Activated CD8-positive, alpha-beta T cell treated with anti-CD3 and anti-CD28 coated beads, Interleukin-2, amount 10 ng/mL, durations not matched to agents 7 days and 5 days (primary cell): Measurements from ENCODE around the gene SRBD1. TPM values are rescaled to one million over a fixed set of nuclear protein-coding genes. Genes with fewer than 3 reads are reported as not detected.
A peak's percentile ranks its signal among the peaks of the same experiment; 100 is the strongest.

ENCODE experiments used
- ATAC-seq: fragments of 150-1000 bp; cut with Tn5 transposase; one replicate; pipeline ENCODE4 v1.10.0; 2021; ENCODE audit warnings: moderate library complexity
- CTCF ChIA-PET: fragments of 350-600 bp; sonication (Branson Sonifier 250); formaldehyde crosslinking; loops from one replicate; lab custom pipeline; 2021; ENCODE audit warnings: antibody characterized with exemption; lab: Charles Lee
- POLR2A ChIA-PET: fragments of 350-600 bp; sonication (Branson Sonifier 250); formaldehyde crosslinking; loops from one replicate; lab custom pipeline; 2021; ENCODE audit warnings: antibody characterized with exemption; lab: Charles Lee
- DNase-seq: peaks from one replicate; pipeline ENCODE4 v3.0.0-alpha.2; 2020
- H3K27ac Mint-ChIP-seq: one replicate; pipeline ENCODE4 v1.8.0; 2021; ENCODE audit warnings: mild to moderate bottlenecking, mixed read lengths
- H3K27me3 Mint-ChIP-seq: one replicate; pipeline ENCODE4 v1.8.0; 2021; ENCODE audit warnings: low read depth, mixed read lengths
- H3K36me3 Mint-ChIP-seq: one replicate; pipeline ENCODE4 v1.8.0; 2021; ENCODE audit warnings: low read depth, mixed read lengths
- H3K4me1 Mint-ChIP-seq: one replicate; pipeline ENCODE4 v1.8.0; 2021; ENCODE audit warnings: low read depth, mixed read lengths
- H3K4me3 Mint-ChIP-seq: one replicate; pipeline ENCODE4 v1.8.0; 2021; ENCODE audit warnings: mild to moderate bottlenecking, mixed read lengths
- H3K9me3 Mint-ChIP-seq: one replicate; pipeline ENCODE4 v1.8.0; 2022; ENCODE audit warnings: mixed read lengths; ENCODE audit not compliant: insufficient read depth
- total RNA-seq, 2 experiments: library from RNA; stranded (reverse); gene quantifications; one replicate each; pipeline ENCODE4 v1.2.3, GENCODE V29; 2021

Gene SRBD1
- 10 to 100 TPM; 19.2 to 22.7 TPM for total RNA-seq

GRCh38 chr2:45611020-45611859 lies at the start of gene SRBD1:
Gene SRBD1, minus strand, starts transcription at chr2:45611267. Its CDS starts 5,826 bp downstream, at chr2:45605441.
- H3K36me3 Mint-ChIP-seq = peaks cover 4% of the 10 kb centered on the region
- no peaks in the 10 kb centered on the region for H3K27me3 Mint-ChIP-seq
- H3K4me1 Mint-ChIP-seq = peaks cover 23% of the 10 kb centered on the region
- DNase-seq (peak; percentile 93), ATAC-seq (peak; percentile 94)
- peak within 1 kb of the TSS; percentile 97 for H3K4me3 Mint-ChIP-seq
- ChIA-PET POLR2A (interaction anchor here (0.7 to 1.1 kb wide), 3 partner anchors 12 to 39 kb away, joined by 3 read pairs; no protein-coding TSS in a partner anchor), CTCF (interaction anchor here (0.7 to 3.5 kb wide), 6 partner anchors 18 to 629 kb away, joined by 3 to 12 read pairs (median 4); no protein-coding TSS in a partner anchor)
- no peaks in the 10 kb centered on the region for H3K9me3 Mint-ChIP-seq
- H3K27ac Mint-ChIP-seq = peak within 1 kb of the TSS; percentile 95

- Mint-ChIP-seq H3K9me3 (no peaks in the 10 kb centered on the region), H3K4me3 (no peak overlapping the region), H3K4me1 (peaks cover 25% of the 10 kb centered on the region), H3K27me3 (peaks cover 8% of the 10 kb centered on the region), H3K36me3 (peaks cover 6% of the 10 kb centered on the region), H3K27ac (no peak overlapping the region)
- ChIA-PET CTCF (interaction anchor here (0.8 to 1.1 kb wide), 3 partner anchors 12 to 261 kb away, joined by 3 to 6 read pairs (median 3); no protein-coding TSS in a partner anchor), POLR2A (no interaction called here)
- ATAC-seq (no peak), DNase-seq (no peak)
Observed at GRCh38 chr2:45654250-45654649, 43.2 kb upstream of the SRBD1 start.

GRCh38 chr2:45653122-45653913 lies 42.3 kb upstream of the SRBD1 start:
- peak overlapping the region; percentile 71 for H3K4me3 Mint-ChIP-seq
- DNase-seq = no peak
- ATAC-seq = no peak
- peaks cover 8% of the 10 kb centered on the region for H3K27me3 Mint-ChIP-seq
- H3K36me3 Mint-ChIP-seq = peaks cover 4% of the 10 kb centered on the region
- no peak overlapping the region for H3K27ac Mint-ChIP-seq
- POLR2A ChIA-PET = interaction anchor here (1.5 kb wide), 1 partner anchor 9 kb away, joined by 4 read pairs; no protein-coding TSS in a partner anchor
- no peaks in the 10 kb centered on the region for H3K9me3 Mint-ChIP-seq
- peaks cover 25% of the 10 kb centered on the region for H3K4me1 Mint-ChIP-seq
- CTCF ChIA-PET = interaction anchor here (0.8 to 1.6 kb wide), 4 partner anchors 9 to 262 kb away, joined by 3 to 8 read pairs (median 4); no protein-coding TSS in a partner anchor

GRCh38 chr2:45652090-45653031 lies 41.3 kb upstream of the SRBD1 start:
- peak overlapping the region; percentile 71 for H3K4me3 Mint-ChIP-seq
- DNase-seq = peak; percentile 44
- no peak for ATAC-seq
- CTCF ChIA-PET = interaction anchor here (1.3 to 1.6 kb wide), 4 partner anchors 8 to 128 kb away, joined by 3 to 8 read pairs (median 6); no protein-coding TSS in a partner anchor
- H3K36me3 Mint-ChIP-seq = peaks cover 4% of the 10 kb centered on the region
- peaks cover 8% of the 10 kb centered on the region for H3K27me3 Mint-ChIP-seq
- H3K9me3 Mint-ChIP-seq = no peaks in the 10 kb centered on the region
- POLR2A ChIA-PET = interaction anchor here (0.6 to 1.5 kb wide), 2 partner anchors 10 to 16 kb away, joined by 3 to 4 read pairs; no protein-coding TSS in a partner anchor
- H3K27ac Mint-ChIP-seq = peak overlapping the region; percentile 77
- peaks cover 31% of the 10 kb centered on the region for H3K4me1 Mint-ChIP-seq

- DNase-seq (peak; percentile 71), ATAC-seq (peak; percentile 24)
- POLR2A ChIA-PET = no interaction called here
- CTCF ChIA-PET = interaction anchor here (1.3 to 1.6 kb wide), 5 partner anchors 7 to 157 kb away, joined by 3 to 8 read pairs (median 5); no protein-coding TSS in a partner anchor
- peaks cover 4% of the 10 kb centered on the region for H3K36me3 Mint-ChIP-seq
- H3K27me3 Mint-ChIP-seq = peaks cover 8% of the 10 kb centered on the region
- peaks cover 31% of the 10 kb centered on the region for H3K4me1 Mint-ChIP-seq
- H3K9me3 Mint-ChIP-seq = no peaks in the 10 kb centered on the region
- peak within 1 kb of the TSS; percentile 92 for H3K4me3 Mint-ChIP-seq
- H3K27ac Mint-ChIP-seq = peak within 1 kb of the TSS; percentile 99
Observed at GRCh38 chr2:45651415-45652089, 40.5 kb upstream of the SRBD1 start, which contains the start of gene PRKCE. Gene PRKCE, plus strand, starts transcription at chr2:45651675.

GRCh38 chr2:45650851-45651414 lies 39.9 kb upstream of the SRBD1 start:
- ChIA-PET POLR2A (interaction anchor here (1.1 to 2.0 kb wide), 3 partner anchors 12 to 83 kb away, joined by 4 to 10 read pairs (median 5); no protein-coding TSS in a partner anchor), CTCF (interaction anchor here (1.1 to 6.0 kb wide), 6 partner anchors 8 to 579 kb away, joined by 3 to 60 read pairs (median 4); no protein-coding TSS in a partner anchor)
- Mint-ChIP-seq H3K36me3 (peaks cover 4% of the 10 kb centered on the region), H3K27ac (peak overlapping the region; percentile 99), H3K4me3 (peak overlapping the region; percentile 92), H3K4me1 (peaks cover 31% of the 10 kb centered on the region), H3K9me3 (no peaks in the 10 kb centered on the region), H3K27me3 (peaks cover 8% of the 10 kb centered on the region)
- ATAC-seq (peak; percentile 91), DNase-seq (peak; percentile 95)

- peaks cover 31% of the 10 kb centered on the region for H3K4me1 Mint-ChIP-seq
- CTCF ChIA-PET = interaction anchor here (0.6 to 6.0 kb wide), 12 partner anchors 13 to 579 kb away, joined by 3 to 60 read pairs (median 4); no protein-coding TSS in a partner anchor
- ATAC-seq (peak; percentile 23), DNase-seq (peak; percentile 65)
- peak overlapping the region; percentile 81 for H3K27ac Mint-ChIP-seq
- POLR2A ChIA-PET = interaction anchor here (0.7 to 2.0 kb wide), 5 partner anchors 11 to 184 kb away, joined by 3 to 10 read pairs (median 4); partner anchors contain the start of gene SRBD1
- H3K4me3 Mint-ChIP-seq = peak overlapping the region; percentile 92
- peaks cover 11% of the 10 kb centered on the region for H3K27me3 Mint-ChIP-seq
- no peaks in the 10 kb centered on the region for H3K9me3 Mint-ChIP-seq
- peaks cover 4% of the 10 kb centered on the region for H3K36me3 Mint-ChIP-seq
Observed at GRCh38 chr2:45649858-45650811, 39.1 kb upstream of the SRBD1 start.

GRCh38 chr2:45649462-45649857 lies 38.4 kb upstream of the SRBD1 start:
- peaks cover 11% of the 10 kb centered on the region for H3K27me3 Mint-ChIP-seq
- ATAC-seq (no peak), DNase-seq (no peak)
- peak overlapping the region; percentile 92 for H3K4me3 Mint-ChIP-seq
- H3K9me3 Mint-ChIP-seq = no peaks in the 10 kb centered on the region
- peaks cover 30% of the 10 kb centered on the region for H3K4me1 Mint-ChIP-seq
- ChIA-PET CTCF (interaction anchor here (0.8 to 6.0 kb wide), 7 partner anchors 12 to 287 kb away, joined by 3 to 60 read pairs (median 5); no protein-coding TSS in a partner anchor), POLR2A (interaction anchor here (1.2 to 2.0 kb wide), 2 partner anchors 10 to 38 kb away, joined by 3 to 10 read pairs; partner anchors contain the start of gene SRBD1)
- peaks cover 3% of the 10 kb centered on the region for H3K36me3 Mint-ChIP-seq
- H3K27ac Mint-ChIP-seq = peak overlapping the region; percentile 51

GRCh38 chr2:45648636-45649035 lies 37.6 kb upstream of the SRBD1 start:
- ChIA-PET CTCF (interaction anchor here (6.0 kb wide), 1 partner anchor 131 kb away, joined by 60 read pairs; no protein-coding TSS in a partner anchor), POLR2A (no interaction called here)
- Mint-ChIP-seq H3K36me3 (peaks cover 2% of the 10 kb centered on the region), H3K27ac (no peak overlapping the region), H3K4me3 (no peak overlapping the region), H3K9me3 (no peaks in the 10 kb centered on the region), H3K27me3 (peaks cover 13% of the 10 kb centered on the region), H3K4me1 (peaks cover 29% of the 10 kb centered on the region)
- DNase-seq = no peak
- ATAC-seq = no peak
